ENCODE results near the gene PSMA5. TPM values are rescaled to one million over a fixed set of nuclear protein-coding genes. Genes with fewer than 3 reads are reported as not detected.
A peak's percentile ranks its signal among the peaks of the same experiment; 100 is the strongest.

The PSMA5 gene
- total and polyA plus RNA-seq, 10 of the 15 experiments (the other 5 are each of a cell fraction or from before 2014, with no cell fraction given) = 58.7 to 271 (median 187) TPM

GRCh38 chr1:109425391-109426280, 612 bp downstream of the PSMA5 start (continued):
- TF ChIP-seq CEBPZ (IDR thresholded peaks at IDR 0.05; ENCODE audit: low read depth, low read length) = no peak
- no peak for TF ChIP-seq BCL11A (IDR thresholded peaks at IDR 0.05; ENCODE audit: low read depth, low read length)
- peak; percentile 40 for TF ChIP-seq JUNB (IDR thresholded peaks at IDR 0.05)
- no peak for TF ChIP-seq SRF (IDR thresholded peaks at IDR 0.05; ENCODE audit: low read depth in 2 of 2, low read length in 2 of 2)

- POLR2A ChIA-PET = interaction anchor here (0.6 to 1.0 kb wide), 2 partner anchors 209 to 1758 kb away, joined by 3 read pairs; partner anchors contain the start of gene SARS1
- ATAC-seq (no peak), DNase-seq (ENCODE audit: low read depth, low spot score) (no peak), FAIRE-seq (no peak)
- in situ Hi-C loops (cut with MboI) (loop anchor here (5.0 kb wide), 1 partner anchor 109 kb away; no protein-coding TSS in a partner anchor), intact Hi-C loops (cut with micrococcal nuclease; ENCODE audit: unreplicated experiment) (loop anchor here (10.0 kb wide), 1 partner anchor 911 kb away; the partner anchor contains the start of gene RBM15)
- H3K4me2 ChIP-seq (ENCODE audit: control insufficient read depth, insufficient read depth) = peak overlapping the region; percentile 47
- H3K9ac ChIP-seq (ENCODE audit: control insufficient read depth, insufficient read depth, low read length) = no peak overlapping the region
- TF ChIP-seq ZNF207 (IDR thresholded peaks at IDR 0.05; ENCODE audit: borderline replicate concordance) = no peak
- no peak for TF ChIP-seq RELA (IDR thresholded peaks at IDR 0.05; ENCODE audit: borderline replicate concordance, partially characterized antibody)
- no peak for TF ChIP-seq SMAD5 (IDR thresholded peaks at IDR 0.05; ENCODE audit: low read depth)
- no peak for TF ChIP-seq TCF7 (IDR thresholded peaks at IDR 0.05; ENCODE audit: borderline replicate concordance)
- TF ChIP-seq CREM (IDR thresholded peaks at IDR 0.05; ENCODE audit: low read depth) = no peak
- TF ChIP-seq IKZF1 (conservative IDR thresholded peaks at IDR 0.05) = no peak
- no peak for TF ChIP-seq SRF (IDR thresholded peaks at IDR 0.05; ENCODE audit: low read depth in 2 of 2, low read length in 2 of 2)
- no peak for TF ChIP-seq JUNB (IDR thresholded peaks at IDR 0.05)
- TF ChIP-seq STAT3 (IDR thresholded peaks at IDR 0.05; ENCODE audit: low read depth, low read length) = no peak
- TF ChIP-seq EED (IDR thresholded peaks at IDR 0.05; ENCODE audit: low read depth) = no peak
- TF ChIP-seq ZNF217 (IDR thresholded peaks at IDR 0.05) = no peak
- no peak for TF ChIP-seq PRDM15 (CRISPR knock-in tag; IDR thresholded peaks at IDR 0.05)
- BruUV-seq (replicated peaks) = TSS peak; percentile 30
- H3K36me3 ChIP-seq (ENCODE audit: control insufficient read depth in 2 of 2, insufficient read depth in 2 of 2, low read length in 1 of 2) = peaks cover 5 to 19% of the 10 kb centered on the region in 2 experiments
- peaks cover 56% of the 10 kb centered on the region for H3K79me2 ChIP-seq (ENCODE audit: control insufficient read depth, insufficient read depth, low read length)
- SMC1A ChIA-PET (ENCODE audit: uncharacterized antibody, unreplicated experiment) = interaction anchor here (0.7 to 1.0 kb wide), 2 partner anchors 23 to 985 kb away, joined by 3 read pairs; no protein-coding TSS in a partner anchor
- no peaks in the 10 kb centered on the region for H3K27me3 ChIP-seq (replicated peaks in 1 of 2; ENCODE audit: control insufficient read depth in 2 of 2, insufficient read depth in 2 of 2, low read length in 1 of 2)
- no peaks in the 10 kb centered on the region for H4K20me1 ChIP-seq (ENCODE audit: control insufficient read depth, insufficient read depth)
- H2AFZ ChIP-seq (ENCODE audit: control insufficient read depth, low read depth, low read length) = no peak overlapping the region
- WGBS (ENCODE audit: insufficient coverage, insufficient replicate concordance, low lambda C conversion rate, missing lambda C conversion rate) = 65% methylated on average over 2 of the region's 2 CpGs
- CTCF ChIA-PET = interaction anchor here (0.9 kb wide), 2 partner anchors 23 to 67 kb away, joined by 4 to 5 read pairs; no protein-coding TSS in a partner anchor
- no peak overlapping the region for H3K27ac ChIP-seq (ENCODE audit: control insufficient read depth, insufficient read depth)
- no peaks in the 10 kb centered on the region; the same call in 1 of the 2 replicates for H3K4me1 ChIP-seq (ENCODE audit: control insufficient read depth, insufficient read depth, low read length)
- RAD21 ChIA-PET (ENCODE audit: unreplicated experiment) = interaction anchor here (0.6 to 1.5 kb wide), 2 partner anchors 69 to 267 kb away, joined by 3 to 4 read pairs; no protein-coding TSS in a partner anchor
- H3K9me3 ChIP-seq (replicated peaks; ENCODE audit: control insufficient read depth, insufficient read depth, low read length) = no peaks in the 10 kb centered on the region
- peak overlapping the region; percentile 98 for H3K4me3 ChIP-seq
Measured at GRCh38 chr1:109423498-109423897, 2.8 kb downstream of the PSMA5 start.
